ENCODE results near the gene ITPR2. TPM values are rescaled to one million over a fixed set of nuclear protein-coding genes. Genes with fewer than 3 reads are reported as not detected.
A peak's percentile ranks its signal among the peaks of the same experiment; 100 is the strongest.

Gene ITPR2
- total and polyA plus RNA-seq, 5 donors = 4.2 to 32.1 (median 23.2) TPM

DNA sequence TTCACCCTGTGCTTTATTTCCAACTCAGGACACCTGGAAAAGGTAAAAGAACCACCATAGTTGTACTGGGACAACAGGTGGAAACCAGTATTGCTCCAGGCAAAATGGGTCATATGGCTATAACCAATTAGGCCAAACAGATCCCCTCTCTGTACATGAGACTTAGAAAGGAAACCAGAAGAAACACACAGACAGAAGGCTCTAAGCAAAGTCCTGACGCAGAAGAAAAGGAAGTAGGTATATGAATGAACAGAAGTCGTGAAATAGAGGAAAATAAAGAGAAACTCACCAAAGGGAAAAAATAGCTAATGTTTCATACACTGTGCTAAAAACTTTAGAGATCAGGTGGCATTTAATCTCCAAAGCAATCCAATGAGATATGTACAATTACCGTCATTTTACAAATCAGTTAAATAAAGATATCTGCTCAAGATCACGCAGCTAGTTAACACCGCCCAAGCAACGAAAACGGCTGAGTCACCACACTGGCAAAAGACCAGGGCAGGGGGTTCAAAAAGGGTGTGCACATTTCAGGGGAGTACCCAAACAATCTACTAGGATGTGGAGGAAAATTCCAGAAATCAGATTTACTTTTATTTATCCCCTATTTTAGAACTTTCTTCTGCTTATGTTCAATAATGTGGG is 82.3 kb downstream of the ITPR2 start:
- Histone ChIP-seq H3K4me1 (ENCODE audit: control insufficient read depth, insufficient read depth, low read length) (peaks cover 2% of the 10 kb centered on the region), H3K27ac (ENCODE audit: low read length) (no peak overlapping the region), H3K9me3 (ENCODE audit: control insufficient read depth, low read length) (no peaks in the 10 kb centered on the region), H3K27me3 (ENCODE audit: control insufficient read depth, insufficient read depth) (no peaks in the 10 kb centered on the region), H3K4me3 (ENCODE audit: low read length) (no peak overlapping the region)
- DNase-seq (no peak), ATAC-seq (no peak)
- intact Hi-C loops (cut with DNase I) = no loop called here
- WGBS = 87% methylated on average over 7 of the region's 7 CpGs

DNA sequence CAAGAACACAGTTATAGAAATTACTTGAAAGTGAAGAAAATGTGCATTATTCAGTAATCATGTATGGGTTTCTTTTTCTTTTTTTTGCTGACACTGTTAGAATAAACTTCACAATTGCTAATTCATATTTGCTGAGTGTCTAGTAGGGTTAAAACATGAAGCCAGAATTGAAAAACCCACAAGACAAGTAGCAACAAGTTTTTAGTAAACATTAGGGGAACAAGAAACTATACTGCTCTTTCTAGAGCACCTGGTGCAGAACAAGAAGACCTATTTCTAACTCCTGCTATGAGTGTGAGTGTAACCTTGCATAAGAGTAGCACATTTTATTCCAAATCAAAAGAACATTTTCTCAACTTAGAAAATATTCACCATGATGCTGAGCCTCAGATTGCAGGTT is 83.2 kb downstream of the ITPR2 start:
- Histone ChIP-seq H3K4me1 (ENCODE audit: control insufficient read depth, insufficient read depth, low read length) (peaks cover 2% of the 10 kb centered on the region), H3K27me3 (ENCODE audit: control insufficient read depth, insufficient read depth) (no peaks in the 10 kb centered on the region), H3K27ac (ENCODE audit: low read length) (no peak overlapping the region), H3K9me3 (ENCODE audit: control insufficient read depth, low read length) (no peaks in the 10 kb centered on the region), H3K4me3 (ENCODE audit: low read length) (no peak overlapping the region)
- no peak for DNase-seq
- intact Hi-C loops (cut with DNase I) = no loop called here
- ATAC-seq = no peak

GRCh38 chr12:26748741-26749431 is 84.1 kb downstream of the ITPR2 start:
- intact Hi-C loops (cut with DNase I) = no loop called here
- Histone ChIP-seq H3K27me3 (ENCODE audit: control insufficient read depth, insufficient read depth) (no peaks in the 10 kb centered on the region), H3K4me3 (ENCODE audit: low read length) (no peak overlapping the region), H3K4me1 (ENCODE audit: control insufficient read depth, insufficient read depth, low read length) (peaks cover 2% of the 10 kb centered on the region), H3K27ac (ENCODE audit: low read length) (no peak overlapping the region), H3K9me3 (ENCODE audit: control insufficient read depth, low read length) (no peaks in the 10 kb centered on the region)
- WGBS = 85% methylated on average over 4 of the region's 4 CpGs
- DNase-seq (no peak), ATAC-seq (no peak)

DNA sequence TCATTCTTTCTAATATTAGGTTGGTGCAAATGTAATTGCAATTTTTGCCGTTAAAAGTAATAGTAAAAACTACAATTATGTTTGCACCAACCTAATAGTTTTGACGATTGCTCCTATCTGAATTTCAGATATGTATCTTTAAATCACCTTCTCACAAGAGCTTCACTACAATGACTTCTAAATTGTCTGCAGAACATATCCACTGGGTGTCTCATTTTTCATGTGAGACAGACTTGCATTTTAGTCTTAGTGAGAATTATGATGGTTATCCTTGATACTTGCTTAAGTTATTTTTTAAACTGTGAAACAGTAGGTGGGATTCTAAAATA is 84.6 kb downstream of the ITPR2 start:
- no peak overlapping the region for H3K4me3 ChIP-seq (ENCODE audit: low read length)
- H3K27me3 ChIP-seq (ENCODE audit: control insufficient read depth, insufficient read depth) = no peaks in the 10 kb centered on the region
- ATAC-seq = no peak
- intact Hi-C loops (cut with DNase I) = no loop called here
- H3K9me3 ChIP-seq (ENCODE audit: control insufficient read depth, low read length) = no peaks in the 10 kb centered on the region
- DNase-seq = no peak
- peaks cover 2% of the 10 kb centered on the region for H3K4me1 ChIP-seq (ENCODE audit: control insufficient read depth, insufficient read depth, low read length)
- 59% methylated on average over 2 of the region's 2 CpGs for WGBS
- H3K27ac ChIP-seq (ENCODE audit: low read length) = no peak overlapping the region

DNA sequence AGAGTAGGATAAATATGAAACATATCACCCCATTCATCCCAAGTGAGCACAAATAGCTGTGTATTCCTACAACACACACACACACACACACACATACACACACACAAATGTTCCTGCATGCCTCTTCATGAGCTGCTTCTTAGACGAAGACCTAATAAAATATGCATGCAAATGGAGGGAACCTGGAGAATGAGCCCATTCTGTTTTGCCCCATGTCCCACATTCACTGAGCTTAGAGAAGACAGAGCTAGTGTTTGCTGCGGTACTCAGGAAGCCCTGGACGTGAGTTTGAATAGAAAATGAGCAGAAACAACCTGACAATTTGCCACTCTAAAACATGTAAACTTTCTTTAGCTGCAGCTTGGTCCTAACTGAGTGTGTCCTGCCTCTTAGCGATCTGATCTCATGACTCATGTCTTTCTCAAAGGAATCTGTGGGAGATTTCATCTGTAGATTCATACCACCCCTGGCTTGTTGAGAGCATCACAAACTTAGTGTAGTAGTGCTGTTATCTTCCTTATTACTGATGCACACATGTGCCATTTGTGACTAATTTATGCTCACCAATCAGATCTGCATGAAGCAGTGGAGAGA is 86.8 kb downstream of the ITPR2 start:
- DNase-seq (no peak), ATAC-seq (no peak)
- no peaks in the 10 kb centered on the region for H3K9me3 ChIP-seq (ENCODE audit: control insufficient read depth, low read length)
- WGBS = 83% methylated on average over 4 of the region's 4 CpGs
- no peaks in the 10 kb centered on the region for H3K27me3 ChIP-seq (ENCODE audit: control insufficient read depth, insufficient read depth)
- intact Hi-C loops (cut with DNase I) = no loop called here
- no peak overlapping the region for H3K27ac ChIP-seq (ENCODE audit: low read length)
- H3K4me3 ChIP-seq (ENCODE audit: low read length) = no peak overlapping the region
- H3K4me1 ChIP-seq (ENCODE audit: control insufficient read depth, insufficient read depth, low read length) = peaks cover 2% of the 10 kb centered on the region

GRCh38 chr12:26744697-26745440 is 88.1 kb downstream of the ITPR2 start:
- ATAC-seq = no peak
- H3K4me1 ChIP-seq (ENCODE audit: control insufficient read depth, insufficient read depth, low read length) = peaks cover 2% of the 10 kb centered on the region
- intact Hi-C loops (cut with DNase I) = no loop called here
- H3K27me3 ChIP-seq (ENCODE audit: control insufficient read depth, insufficient read depth) = no peaks in the 10 kb centered on the region
- H3K9me3 ChIP-seq (ENCODE audit: control insufficient read depth, low read length) = no peaks in the 10 kb centered on the region
- WGBS = 71% methylated on average over 8 of the region's 8 CpGs
- no peak overlapping the region for H3K4me3 ChIP-seq (ENCODE audit: low read length)
- DNase-seq = no peak
- H3K27ac ChIP-seq (ENCODE audit: low read length) = no peak overlapping the region

GRCh38 chr12:26744042-26744626 is 88.9 kb downstream of the ITPR2 start:
- Histone ChIP-seq H3K27ac (ENCODE audit: low read length) (no peak overlapping the region), H3K4me3 (ENCODE audit: low read length) (no peak overlapping the region), H3K9me3 (ENCODE audit: control insufficient read depth, low read length) (no peaks in the 10 kb centered on the region), H3K27me3 (ENCODE audit: control insufficient read depth, insufficient read depth) (no peaks in the 10 kb centered on the region), H3K4me1 (ENCODE audit: control insufficient read depth, insufficient read depth, low read length) (peaks cover 2% of the 10 kb centered on the region)
- intact Hi-C loops (cut with DNase I) = no loop called here
- ATAC-seq (no peak), DNase-seq (no peak)
- 87% methylated on average over 5 of the region's 5 CpGs for WGBS

DNA sequence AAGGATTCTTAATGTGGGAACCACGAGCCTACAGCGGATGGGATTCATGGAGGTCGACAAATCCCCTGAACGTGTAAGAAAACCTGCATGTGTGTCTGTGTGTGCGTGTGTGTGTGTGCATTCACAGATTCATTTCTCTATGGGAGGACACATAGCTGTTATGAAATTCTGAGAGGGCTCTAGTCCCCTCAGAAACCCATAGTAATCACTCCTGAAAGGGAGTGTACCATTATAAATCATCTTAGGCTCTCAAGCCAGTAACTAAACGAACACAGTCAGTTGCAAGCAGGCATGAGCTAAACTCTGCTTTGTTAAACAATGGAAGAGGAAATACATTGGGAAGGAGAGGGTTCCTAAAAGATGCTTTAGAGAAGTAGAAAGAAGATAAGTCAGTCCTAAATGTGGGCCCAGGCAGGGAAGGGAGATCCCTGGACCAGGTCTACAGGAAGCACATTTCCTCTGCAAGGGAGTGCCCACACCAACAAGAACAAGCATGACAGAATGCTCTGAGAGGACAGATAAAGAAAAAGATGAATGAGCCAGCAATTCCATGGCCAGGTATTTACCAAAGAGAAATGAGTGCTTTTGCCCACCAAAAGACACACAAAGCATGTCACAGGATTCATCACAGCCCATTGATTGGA is 91.3 kb downstream of the ITPR2 start:
- 82% methylated on average over 6 of the region's 6 CpGs for WGBS
- no peaks in the 10 kb centered on the region for H3K27me3 ChIP-seq (ENCODE audit: control insufficient read depth, insufficient read depth)
- no peaks in the 10 kb centered on the region for H3K9me3 ChIP-seq (ENCODE audit: control insufficient read depth, low read length)
- H3K4me3 ChIP-seq (ENCODE audit: low read length) = no peak overlapping the region
- ATAC-seq (peak in 1 of 2 donors; percentile 81), DNase-seq (no peak)
- no peak overlapping the region for H3K27ac ChIP-seq (ENCODE audit: low read length)
- peaks cover 2% of the 10 kb centered on the region for H3K4me1 ChIP-seq (ENCODE audit: control insufficient read depth, insufficient read depth, low read length)
- intact Hi-C loops (cut with DNase I) = no loop called here

GRCh38 chr12:26740991-26741390 is 92.0 kb downstream of the ITPR2 start:
- Histone ChIP-seq H3K27me3 (ENCODE audit: control insufficient read depth, insufficient read depth) (no peaks in the 10 kb centered on the region), H3K27ac (ENCODE audit: low read length) (no peak overlapping the region), H3K9me3 (ENCODE audit: control insufficient read depth, low read length) (no peaks in the 10 kb centered on the region), H3K4me1 (ENCODE audit: control insufficient read depth, insufficient read depth, low read length) (no peaks in the 10 kb centered on the region), H3K4me3 (ENCODE audit: low read length) (no peak overlapping the region)
- intact Hi-C loops (cut with DNase I) = no loop called here
- peak in 1 of 2 donors; percentile 38 for ATAC-seq
- DNase-seq = no peak
- WGBS = 57% methylated on average over 4 of the region's 4 CpGs

- H3K4me1 ChIP-seq (ENCODE audit: control insufficient read depth, insufficient read depth, low read length) = no peaks in the 10 kb centered on the region
- no peaks in the 10 kb centered on the region for H3K9me3 ChIP-seq (ENCODE audit: control insufficient read depth, low read length)
- no peak overlapping the region for H3K27ac ChIP-seq (ENCODE audit: low read length)
- no peaks in the 10 kb centered on the region for H3K27me3 ChIP-seq (ENCODE audit: control insufficient read depth, insufficient read depth)
- ATAC-seq (no peak), DNase-seq (no peak)
- intact Hi-C loops (cut with DNase I) = no loop called here
- no peak overlapping the region for H3K4me3 ChIP-seq (ENCODE audit: low read length)
- 94% methylated on average over 7 of the region's 7 CpGs for WGBS
Measured at GRCh38 chr12:26740348-26740747, 92.6 kb downstream of the ITPR2 start.

Measured in right cardiac atrium (tissue), 5 donors.